Mucosa of rectum (tissue), 2 donors: ENCODE measurements around the gene TNFRSF11A.

ENCODE experiments used
- H3K27ac ChIP-seq, 2 donors: one replicate each; pipeline ENCODE4 v1.7.0; 2013; ENCODE audit warnings: inconsistent platforms in 2 of 2, low read depth in 2 of 2, low read length in 2 of 2
- H3K27me3 ChIP-seq, 2 donors: one replicate each; pipeline ENCODE4 v1.7.0; 2013; ENCODE audit warnings: low read length in 2 of 2; ENCODE audit not compliant: control insufficient read depth in 2 of 2, insufficient read depth in 2 of 2
- H3K36me3 ChIP-seq, 2 donors: one replicate each; pipeline ENCODE4 v1.7.0; 2013; ENCODE audit warnings: low read length in 2 of 2; ENCODE audit not compliant: control insufficient read depth in 2 of 2, insufficient read depth in 2 of 2
- H3K4me1 ChIP-seq, 2 donors: one replicate each; pipeline ENCODE4 v1.7.0; 2013; ENCODE audit warnings: low read length in 2 of 2, mild to moderate bottlenecking in 1 of 2; ENCODE audit not compliant: control insufficient read depth in 2 of 2, insufficient read depth in 2 of 2
- H3K4me3 ChIP-seq, 2 donors: one replicate each; pipeline ENCODE4 v1.7.0; 2013; ENCODE audit warnings: low read length in 2 of 2
- H3K9ac ChIP-seq, 2 donors: one replicate each; pipeline ENCODE4 v1.7.0; 2013; ENCODE audit warnings: low read length in 2 of 2, low read depth in 1 of 2, mild to moderate bottlenecking in 1 of 2
- H3K9me3 ChIP-seq, 2 donors: one replicate each; pipeline ENCODE4 v1.7.0; 2013; ENCODE audit warnings: low read length in 2 of 2; ENCODE audit not compliant: control insufficient read depth in 2 of 2
- donor health status: healthy.
- donor health status: Normal muscosa, but diverticular disease.

TNFRSF11A gene

GRCh38 chr18:62432176-62432575 is 107.1 kb downstream of the TNFRSF11A start:
- H3K4me3 ChIP-seq: no peak overlapping the region
- H3K36me3 ChIP-seq: no peaks in the 10 kb centered on the region
- H3K27ac ChIP-seq: no peak overlapping the region
- no peak overlapping the region for H3K9ac ChIP-seq
- H3K4me1 ChIP-seq: peaks cover 12 to 23% of the 10 kb centered on the region in 2 donors
- H3K9me3 ChIP-seq: peaks cover 0 to 3% of the 10 kb centered on the region in 2 donors
- no peaks in the 10 kb centered on the region for H3K27me3 ChIP-seq

- H3K9me3 ChIP-seq: no peaks in the 10 kb centered on the region
- no peak overlapping the region for H3K4me3 ChIP-seq
- H3K27me3 ChIP-seq: no peaks in the 10 kb centered on the region
- no peak overlapping the region for H3K27ac ChIP-seq
- H3K9ac ChIP-seq: no peak overlapping the region
- peaks cover 22 to 35% of the 10 kb centered on the region in 2 donors for H3K4me1 ChIP-seq
- H3K36me3 ChIP-seq: no peaks in the 10 kb centered on the region
Measured at GRCh38 chr18:62434798-62435197, 109.7 kb downstream of the TNFRSF11A start.

- Histone ChIP-seq H3K36me3 (no peaks in the 10 kb centered on the region), H3K27me3 (no peaks in the 10 kb centered on the region), H3K9ac (no peak overlapping the region), H3K9me3 (no peaks in the 10 kb centered on the region), H3K27ac (peak overlapping the region; percentile 14 to 15), H3K4me3 (peak overlapping the region in 1 of 2 donors; percentile 17), H3K4me1 (peaks cover 22 to 35% of the 10 kb centered on the region in 2 donors)
Measured at GRCh38 chr18:62435435-62436031, 110.4 kb downstream of the TNFRSF11A start.

- peaks cover 22 to 35% of the 10 kb centered on the region in 2 donors for H3K4me1 ChIP-seq
- peak overlapping the region; percentile 14 to 57 for H3K27ac ChIP-seq
- no peaks in the 10 kb centered on the region for H3K9me3 ChIP-seq
- no peaks in the 10 kb centered on the region for H3K27me3 ChIP-seq
- H3K9ac ChIP-seq: no peak overlapping the region
- H3K36me3 ChIP-seq: no peaks in the 10 kb centered on the region
- H3K4me3 ChIP-seq: no peak overlapping the region
Measured at GRCh38 chr18:62436636-62437234, 111.6 kb downstream of the TNFRSF11A start.

- peak overlapping the region in 1 of 2 donors; percentile 26 for H3K9ac ChIP-seq
- H3K27me3 ChIP-seq: no peaks in the 10 kb centered on the region
- no peaks in the 10 kb centered on the region for H3K9me3 ChIP-seq
- H3K27ac ChIP-seq: peak overlapping the region in 1 of 2 donors; percentile 57
- H3K4me3 ChIP-seq: peak overlapping the region in 1 of 2 donors; percentile 32
- peaks cover 22 to 34% of the 10 kb centered on the region in 2 donors for H3K4me1 ChIP-seq
- no peaks in the 10 kb centered on the region for H3K36me3 ChIP-seq
Measured at GRCh38 chr18:62437235-62438017, 112.3 kb downstream of the TNFRSF11A start.

- Histone ChIP-seq H3K9ac (peak overlapping the region in 1 of 2 donors; percentile 26), H3K27me3 (no peaks in the 10 kb centered on the region), H3K27ac (peak overlapping the region in 1 of 2 donors; percentile 57), H3K36me3 (no peaks in the 10 kb centered on the region), H3K4me1 (peaks cover 22 to 32% of the 10 kb centered on the region in 2 donors), H3K4me3 (peak overlapping the region in 1 of 2 donors; percentile 32), H3K9me3 (no peaks in the 10 kb centered on the region)
Measured at GRCh38 chr18:62438018-62438329, 112.9 kb downstream of the TNFRSF11A start.

- peaks cover 22 to 32% of the 10 kb centered on the region in 2 donors for H3K4me1 ChIP-seq
- H3K9me3 ChIP-seq: no peaks in the 10 kb centered on the region
- no peaks in the 10 kb centered on the region for H3K36me3 ChIP-seq
- H3K27me3 ChIP-seq: no peaks in the 10 kb centered on the region
- no peak overlapping the region for H3K4me3 ChIP-seq
- no peak overlapping the region for H3K9ac ChIP-seq
- peak overlapping the region in 1 of 2 donors; percentile 26 for H3K27ac ChIP-seq
Measured at GRCh38 chr18:62438402-62438801, 113.3 kb downstream of the TNFRSF11A start.

- no peak overlapping the region for H3K27ac ChIP-seq
- peaks cover 22 to 32% of the 10 kb centered on the region in 2 donors for H3K4me1 ChIP-seq
- H3K4me3 ChIP-seq: no peak overlapping the region
- H3K9ac ChIP-seq: no peak overlapping the region
- H3K27me3 ChIP-seq: no peaks in the 10 kb centered on the region
- no peaks in the 10 kb centered on the region for H3K9me3 ChIP-seq
- no peaks in the 10 kb centered on the region for H3K36me3 ChIP-seq
Measured at GRCh38 chr18:62438866-62439265, 113.8 kb downstream of the TNFRSF11A start.
